ENCODE measurements around the gene BRCA2.

DNA sequence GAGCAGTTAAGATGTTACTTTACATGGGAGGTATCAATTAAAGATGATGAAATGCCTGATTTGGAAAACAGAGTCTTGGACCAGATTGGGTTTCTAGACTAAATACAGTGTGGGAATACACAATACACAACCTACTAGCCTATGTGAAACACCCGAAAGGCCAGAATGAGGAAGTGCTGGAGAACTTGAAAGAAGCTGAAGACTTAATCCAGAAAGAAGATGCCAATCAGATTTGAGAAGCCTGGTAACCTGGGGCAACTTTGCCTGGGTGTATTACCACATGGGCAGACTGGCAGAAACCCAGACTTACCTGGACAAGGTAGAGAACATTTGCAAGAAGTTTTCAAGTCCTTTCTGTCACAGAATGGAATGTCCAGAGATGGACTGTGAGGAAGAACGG, 69.4 kb downstream of the BRCA2 start:
- TF ChIP-seq, protein P1, sequence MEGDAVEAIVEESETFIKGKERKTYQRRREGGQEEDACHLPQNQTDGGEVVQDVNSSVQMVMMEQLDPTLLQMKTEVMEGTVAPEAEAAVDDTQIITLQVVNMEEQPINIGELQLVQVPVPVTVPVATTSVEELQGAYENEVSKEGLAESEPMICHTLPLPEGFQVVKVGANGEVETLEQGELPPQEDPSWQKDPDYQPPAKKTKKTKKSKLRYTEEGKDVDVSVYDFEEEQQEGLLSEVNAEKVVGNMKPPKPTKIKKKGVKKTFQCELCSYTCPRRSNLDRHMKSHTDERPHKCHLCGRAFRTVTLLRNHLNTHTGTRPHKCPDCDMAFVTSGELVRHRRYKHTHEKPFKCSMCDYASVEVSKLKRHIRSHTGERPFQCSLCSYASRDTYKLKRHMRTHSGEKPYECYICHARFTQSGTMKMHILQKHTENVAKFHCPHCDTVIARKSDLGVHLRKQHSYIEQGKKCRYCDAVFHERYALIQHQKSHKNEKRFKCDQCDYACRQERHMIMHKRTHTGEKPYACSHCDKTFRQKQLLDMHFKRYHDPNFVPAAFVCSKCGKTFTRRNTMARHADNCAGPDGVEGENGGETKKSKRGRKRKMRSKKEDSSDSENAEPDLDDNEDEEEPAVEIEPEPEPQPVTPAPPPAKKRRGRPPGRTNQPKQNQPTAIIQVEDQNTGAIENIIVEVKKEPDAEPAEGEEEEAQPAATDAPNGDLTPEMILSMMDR (IDR thresholded peaks at IDR 0.05; ENCODE audit: insufficient read depth, low read depth, low read length) = no peak
- no peak for TF ChIP-seq EZH2 (IDR thresholded peaks at IDR 0.05; ENCODE audit: insufficient read depth, low read length)
